K562 (cell line): Measurements from ENCODE around the gene TBX1. TPM values are rescaled to one million over a fixed set of nuclear protein-coding genes. Genes with fewer than 3 reads are reported as not detected.
A peak's percentile ranks its signal among the peaks of the same experiment; 100 is the strongest.

ENCODE experiments used
- ATAC-seq: fragments of 200-7000 bp; cut with Tn5 transposase; 3 replicates; pipeline ENCODE4 v1.9.1; 2020; ENCODE audit warnings: moderate library complexity
- BruUV-seq: library from RNA; stranded (reverse); fragments of 400-500 nt; replicated peaks from 2 replicates; lab custom pipeline; 2021; lab: Mats Ljungman, UMichigan
- CTCF ChIA-PET: fragments of 300-600 bp; formaldehyde crosslinking; extraction: SDS; loops from one replicate; lab custom pipeline; 2021; ENCODE audit warnings: low intra/inter-chr PET ratio; lab: Yijun Ruan, JAX
- POLR2A ChIA-PET: fragments of 300-600, 350-650 bp; sonication (Branson Sonifier 250); formaldehyde crosslinking; extraction: SDS; loops from one replicate; lab custom pipeline; 2021; ENCODE audit warnings: antibody characterized with exemption, inconsistent platforms; lab: Yijun Ruan, JAX
- DNase-seq, 4 experiments: peaks; one replicate each; pipeline versions ENCODE4 v3.0.0 to v3.0.0-alpha.2; 2011 to 2018; ENCODE audit warnings: low spot score in 3 of 4, mixed read lengths in 3 of 4; ENCODE audit errors: extremely low read depth in 1 of 4
- FAIRE-seq: peaks from 2 replicates; lab custom pipeline; 2011; peaks lifted over from hg19 to GRCh38; lab: Jason Lieb, UNC
- H2AFZ ChIP-seq: 2 replicates; pipeline ENCODE4 v1.6.0; 2011; ENCODE audit warnings: low read depth, low read length, control low read depth, inconsistent platforms
- H3K27ac ChIP-seq: fragments of 200-600 bp; 3 replicates; pipeline ENCODE4 v1.8.0; 2011; ENCODE audit warnings: low read depth, mild to moderate bottlenecking, control low read depth, inconsistent platforms, low read length, moderate library complexity, mixed read lengths; ENCODE audit errors: extremely low read depth
- H3K27me3 ChIP-seq, 2 experiments: fragments of 300-600 bp in 1 of 2; 2 replicates in 1 of 2; 3 replicates in 1 of 2; pipeline versions ENCODE4 v1.6.0 to v1.8.0; 2011; ENCODE audit warnings: inconsistent platforms in 2 of 2, low read length in 2 of 2, mild to moderate bottlenecking in 1 of 2, mixed read lengths in 1 of 2, moderate library complexity in 1 of 2; ENCODE audit not compliant: control insufficient read depth in 2 of 2, insufficient read depth in 2 of 2
- H3K36me3 ChIP-seq: fragments of 300-600 bp; 3 replicates; pipeline ENCODE4 v1.8.0; 2011; ENCODE audit warnings: mild to moderate bottlenecking, low read length, inconsistent platforms; ENCODE audit not compliant: control insufficient read depth, insufficient read depth
- H3K4me1 ChIP-seq, 2 experiments: fragments of 200-600 bp in 1 of 2; replicated peaks in 1 of 2; 2 replicates in 1 of 2; 3 replicates in 1 of 2; pipeline versions ENCODE4 v1.5.1 to v1.8.0; 2011; ENCODE audit warnings: inconsistent platforms in 2 of 2, low read length in 2 of 2, mild to moderate bottlenecking in 1 of 2, mixed read lengths in 1 of 2, moderate library complexity in 1 of 2; ENCODE audit not compliant: control insufficient read depth in 2 of 2, insufficient read depth in 2 of 2
- H3K4me2 ChIP-seq: 2 replicates; pipeline ENCODE4 v1.6.1; 2011; ENCODE audit warnings: low read length, control low read depth, inconsistent platforms, mixed read lengths; ENCODE audit not compliant: insufficient read depth
- H3K4me3 ChIP-seq: fragments of 200-600 bp; sonication (generic), shearing (Covaris generic); 2 replicates; pipeline ENCODE4 v1.5.1; 2016; ENCODE audit warnings: control low read depth, inconsistent platforms
- H3K79me2 ChIP-seq: fragments of 200-600 bp; 3 replicates; pipeline ENCODE4 v1.8.0; 2011; ENCODE audit warnings: low read length, inconsistent platforms; ENCODE audit not compliant: control insufficient read depth, insufficient read depth
- H3K9ac ChIP-seq, 2 experiments: 2 replicates each; pipeline versions ENCODE4 v1.6.0 to v1.6.1; 2011; ENCODE audit warnings: low read depth in 2 of 2, low read length in 2 of 2, control low read depth in 1 of 2, inconsistent platforms in 1 of 2, mild to moderate bottlenecking in 1 of 2, mixed read lengths in 1 of 2; ENCODE audit not compliant: insufficient read depth in 1 of 2
- H3K9me1 ChIP-seq: one replicate; pipeline ENCODE4 v1.6.0; 2011; ENCODE audit warnings: inconsistent platforms, mild to moderate bottlenecking, low read length, moderate library complexity; ENCODE audit not compliant: control insufficient read depth, insufficient read depth
- H3K9me3 ChIP-seq: replicated peaks from 2 replicates; pipeline ENCODE4 v1.5.1; 2011; ENCODE audit warnings: low read depth, low read length, inconsistent platforms; ENCODE audit not compliant: control insufficient read depth, insufficient read depth
- H4K20me1 ChIP-seq: replicated peaks from 2 replicates; pipeline ENCODE4 v1.6.1; 2011; ENCODE audit warnings: low read length, inconsistent platforms, mixed read lengths; ENCODE audit not compliant: control insufficient read depth, insufficient read depth
- RBM14 ChIP-seq: fragments of 200-400 bp; formaldehyde crosslinking; IDR thresholded peaks from 2 replicates; pipeline ENCODE4 v1.6.1; 2018; ENCODE audit warnings: low read depth, mild to moderate bottlenecking, low read length, moderate library complexity, borderline replicate concordance; ENCODE audit not compliant: insufficient read depth
- RFX1 ChIP-seq: fragments of 450-650 bp; IDR thresholded peaks from 2 replicates; pipeline ENCODE4 v1.6.1; 2016; ENCODE audit warnings: mild to moderate bottlenecking, moderate library complexity
- XRCC5 ChIP-seq: fragments of 200-400 bp; formaldehyde crosslinking; IDR thresholded peaks from 2 replicates; pipeline ENCODE4 v1.6.1; 2017; ENCODE audit warnings: low read depth, mild to moderate bottlenecking, low read length
- ZNF512 ChIP-seq: IDR thresholded peaks from 2 replicates; pipeline ENCODE4 v1.6.1; 2016; ENCODE audit warnings: missing genetic modification characterization, missing compliant biosample characterization
- WGBS: fragments of 100-300 bp; shearing (Covaris generic); methylation state at CpG from one replicate; pipeline ENCODE4 v1.1.6; 2016; ENCODE audit warnings: low coverage, mixed read lengths; ENCODE audit not compliant: insufficient coverage; ENCODE audit errors: missing lambda C conversion rate; 5-methylcytosine and 5-hydroxymethylcytosine counted together
- in situ Hi-C: fragments of 300-500 bp; cut with MboI; formaldehyde crosslinking; loops from 4 replicates; pipeline ENCODE4 v1.15.0; 2018; ENCODE audit warnings: inconsistent platforms, mixed read lengths
- intact Hi-C: fragments of 100-400 bp; cut with micrococcal nuclease; formaldehyde crosslinking; loops from 2 replicates; pipeline ENCODE4 v1.14.2; 2022
- polyA plus RNA-seq, 8 experiments: library from polyadenylated mRNA; depleted of rRNA in 4 of 8; stranded (reverse) in 5 of 8; unstranded in 3 of 8; fragments of >200 nt; fragmentation: Nextera tagmentation in 2 of 8; fragmentation: Illumina TruSeq in 1 of 8; extraction: Ambion mirVana in 2 of 8; extraction: Trizol in 1 of 8; gene quantifications; 2 replicates each; pipeline versions ENCODE4 v1.2.1 to v1.2.3, GENCODE V29; 2011 to 2014; ENCODE audit warnings: inconsistent platforms in 1 of 8, missing spikeins in 1 of 8
- total RNA-seq, 7 experiments: library from RNA; depleted of rRNA in 6 of 7; stranded (reverse); fragments of >200 nt in 6 of 7; fragmentation: Illumina TruSeq in 2 of 7; extraction: Trizol in 2 of 7; gene quantifications; 2 replicates each; pipeline versions ENCODE4 v1.2.1 to v1.2.3, GENCODE V29; 2011 to 2021; ENCODE audit warnings: low replicate concordance in 1 of 7
- TF ChIP-seq, protein P1 (sequence below): sonication (generic); formaldehyde crosslinking; IDR thresholded peaks from 2 replicates; pipeline ENCODE4 v1.8.1; 2023; ENCODE audit warnings: mild to moderate bottlenecking, missing genetic modification reagents

TBX1 gene
- total and polyA plus RNA-seq, 9 of the 15 experiments (the other 6 are each of a cell fraction or from before 2014, with no cell fraction given): 0.07 to 35.0 (median 3.9) TPM

GRCh38 chr22:19748139-19748538 is 12.4 kb upstream of the TBX1 start:
- TF ChIP-seq RFX1 (no peak), ZNF512 (no peak), RBM14 (no peak), XRCC5 (no peak)
- TF ChIP-seq, protein P1, sequence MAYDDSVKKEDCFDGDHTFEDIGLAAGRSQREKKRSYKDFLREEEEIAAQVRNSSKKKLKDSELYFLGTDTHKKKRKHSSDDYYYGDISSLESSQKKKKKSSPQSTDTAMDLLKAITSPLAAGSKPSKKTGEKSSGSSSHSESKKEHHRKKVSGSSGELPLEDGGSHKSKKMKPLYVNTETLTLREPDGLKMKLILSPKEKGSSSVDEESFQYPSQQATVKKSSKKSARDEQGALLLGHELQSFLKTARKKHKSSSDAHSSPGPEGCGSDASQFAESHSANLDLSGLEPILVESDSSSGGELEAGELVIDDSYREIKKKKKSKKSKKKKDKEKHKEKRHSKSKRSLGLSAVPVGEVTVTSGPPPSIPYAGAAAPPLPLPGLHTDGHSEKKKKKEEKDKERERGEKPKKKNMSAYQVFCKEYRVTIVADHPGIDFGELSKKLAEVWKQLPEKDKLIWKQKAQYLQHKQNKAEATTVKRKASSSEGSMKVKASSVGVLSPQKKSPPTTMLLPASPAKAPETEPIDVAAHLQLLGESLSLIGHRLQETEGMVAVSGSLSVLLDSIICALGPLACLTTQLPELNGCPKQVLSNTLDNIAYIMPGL: 0 out of 2 replicates have a peak, but pooled peaks have one; percentile 61
- POLR2A ChIA-PET: interaction anchor here (0.6 to 1.5 kb wide), 9 partner anchors 9 to 279 kb away, joined by 3 to 8 read pairs (median 3); no protein-coding TSS in a partner anchor
- in situ Hi-C loops (no loop called here), intact Hi-C loops (no loop called here)
- H3K4me2 ChIP-seq: no peak overlapping the region
- H3K4me1 ChIP-seq: peaks cover 5 to 67% of the 10 kb centered on the region in 2 experiments
- no peak for FAIRE-seq
- no peaks in the 10 kb centered on the region for H3K79me2 ChIP-seq
- CTCF ChIA-PET: interaction anchor here (0.5 to 0.6 kb wide), 3 partner anchors 11 to 782 kb away, joined by 3 to 4 read pairs (median 3); no protein-coding TSS in a partner anchor
- H3K27ac ChIP-seq: no peak overlapping the region
- peaks cover 41% of the 10 kb centered on the region for H4K20me1 ChIP-seq
- H2AFZ ChIP-seq: no peak overlapping the region
- no peak overlapping the region for H3K9ac ChIP-seq
- WGBS: 7% methylated on average over 4 of the region's 4 CpGs
- H3K9me3 ChIP-seq: no peaks in the 10 kb centered on the region; the same call in 1 of the 2 replicates
- no TSS peak for BruUV-seq
- H3K4me3 ChIP-seq: no peak overlapping the region
- no peak for ATAC-seq
- no peaks in the 10 kb centered on the region for H3K36me3 ChIP-seq
- no peaks in the 10 kb centered on the region for H3K9me1 ChIP-seq
- no peak for DNase-seq
- H3K27me3 ChIP-seq: peaks cover 29 to 67% of the 10 kb centered on the region in 2 experiments; a peak in 4 of 5 replicates
